ENCODE data around the gene ARHGEF28. TPM values are rescaled to one million over a fixed set of nuclear protein-coding genes. Genes with fewer than 3 reads are reported as not detected.

Gene ARHGEF28
- total and polyA plus RNA-seq, 2 of the 13 experiments (the other 11 are each of a cell fraction or from before 2014, with no cell fraction given) = 17.4 to 34.1 TPM

GRCh38 chr5:73858054-73858453, 232.1 kb downstream of the ARHGEF28 start (continued):
- no peak for TF ChIP-seq ZNF142 (CRISPR knock-in tag; IDR thresholded peaks at IDR 0.05)
- TF ChIP-seq RFXANK (CRISPR knock-in tag; IDR thresholded peaks at IDR 0.05) = no peak
- TF ChIP-seq ZNF160 (CRISPR knock-in tag; IDR thresholded peaks at IDR 0.05) = no peak
- TF ChIP-seq ZNF670 (CRISPR knock-in tag; IDR thresholded peaks at IDR 0.05; ENCODE audit: borderline replicate concordance) = no peak
- TF ChIP-seq ZNF598 (CRISPR knock-in tag; IDR thresholded peaks at IDR 0.05; ENCODE audit: borderline replicate concordance) = no peak
- TF ChIP-seq NFIB (CRISPR knock-in tag; IDR thresholded peaks at IDR 0.05; ENCODE audit: borderline replicate concordance) = no peak
- TF ChIP-seq ZNF280D (CRISPR knock-in tag; IDR thresholded peaks at IDR 0.05) = no peak
- no peak for TF ChIP-seq ZZZ3 (CRISPR knock-in tag; IDR thresholded peaks at IDR 0.05; ENCODE audit: borderline replicate concordance)
- TF ChIP-seq KLF13 (CRISPR knock-in tag; IDR thresholded peaks at IDR 0.05) = no peak
- no peak for TF ChIP-seq ZNF20 (CRISPR knock-in tag; IDR thresholded peaks at IDR 0.05)
- TF ChIP-seq STAT6 (CRISPR knock-in tag; IDR thresholded peaks at IDR 0.05; ENCODE audit: borderline replicate concordance) = 0 out of 2 replicates have a peak, but pooled peaks have one; percentile 62
- no peak for TF ChIP-seq TOE1 (CRISPR knock-in tag; IDR thresholded peaks at IDR 0.05)
- TF ChIP-seq ZNF777 (CRISPR knock-in tag; IDR thresholded peaks at IDR 0.05) = no peak; the same call in 1 of the 2 replicates
- TF ChIP-seq CTCF (CRISPR knock-in tag; IDR thresholded peaks at IDR 0.05) = no peak
- no peak for TF ChIP-seq SMARCC2 (IDR thresholded peaks at IDR 0.05)
- no peak for TF ChIP-seq KDM3A (CRISPR knock-in tag; IDR thresholded peaks at IDR 0.05; ENCODE audit: low read depth)
- no peak for TF ChIP-seq LCORL (IDR thresholded peaks at IDR 0.05)
- TF ChIP-seq LCORL (CRISPR knock-in tag; IDR thresholded peaks at IDR 0.05) = peak; percentile 35; the same call in 1 of the 2 replicates
